Erythroblast (primary cell): ENCODE data around the gene CCR9.

Source experiments
- GATA1 ChIP-seq: IDR thresholded peaks from 2 replicates; pipeline ENCODE4 v1.6.1; 2011; ENCODE audit warnings: low read depth, mild to moderate bottlenecking, control low read depth, low read length, moderate library complexity
- POLR2A ChIP-seq: IDR thresholded peaks from 2 replicates; pipeline ENCODE4 v1.6.1; 2011; ENCODE audit warnings: mild to moderate bottlenecking, low read length

GRCh38 chr3:45947361-45947760, 61.0 kb downstream of the CCR9 start:
- TF ChIP-seq POLR2A = no peak
- no peak for TF ChIP-seq GATA1
